HG03520 (cell line): Measurements from ENCODE around the gene AQP1.

Experiments used
- ATAC-seq: cut with Tn5 transposase; IDR thresholded peaks from one replicate; pipeline ENCODE4 v1.9.1; 2021; ENCODE audit warnings: mild to moderate bottlenecking, moderate library complexity; ENCODE audit not compliant: unreplicated experiment

AQP1 gene

DNA sequence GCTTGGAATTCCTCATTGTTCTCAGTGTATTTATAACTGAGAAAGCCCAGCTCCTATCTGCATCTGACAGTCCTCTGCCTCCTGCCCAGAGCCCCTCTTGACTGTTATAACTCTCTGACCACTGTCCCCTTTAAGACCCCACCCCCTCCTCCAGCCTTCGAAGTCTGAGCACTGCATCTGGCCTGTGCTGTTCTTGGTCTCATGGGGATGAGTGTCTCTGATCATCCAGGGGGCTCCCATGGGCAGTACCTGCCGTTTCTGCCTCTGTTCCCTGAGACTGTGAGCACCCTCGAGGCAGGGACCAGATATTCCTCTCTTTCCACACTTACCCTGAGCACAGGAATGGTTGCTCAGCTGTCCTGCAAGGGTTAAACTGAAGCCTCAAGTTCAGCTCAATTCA, 59.8 kb downstream of the AQP1 start:
- ATAC-seq = no peak

DNA sequence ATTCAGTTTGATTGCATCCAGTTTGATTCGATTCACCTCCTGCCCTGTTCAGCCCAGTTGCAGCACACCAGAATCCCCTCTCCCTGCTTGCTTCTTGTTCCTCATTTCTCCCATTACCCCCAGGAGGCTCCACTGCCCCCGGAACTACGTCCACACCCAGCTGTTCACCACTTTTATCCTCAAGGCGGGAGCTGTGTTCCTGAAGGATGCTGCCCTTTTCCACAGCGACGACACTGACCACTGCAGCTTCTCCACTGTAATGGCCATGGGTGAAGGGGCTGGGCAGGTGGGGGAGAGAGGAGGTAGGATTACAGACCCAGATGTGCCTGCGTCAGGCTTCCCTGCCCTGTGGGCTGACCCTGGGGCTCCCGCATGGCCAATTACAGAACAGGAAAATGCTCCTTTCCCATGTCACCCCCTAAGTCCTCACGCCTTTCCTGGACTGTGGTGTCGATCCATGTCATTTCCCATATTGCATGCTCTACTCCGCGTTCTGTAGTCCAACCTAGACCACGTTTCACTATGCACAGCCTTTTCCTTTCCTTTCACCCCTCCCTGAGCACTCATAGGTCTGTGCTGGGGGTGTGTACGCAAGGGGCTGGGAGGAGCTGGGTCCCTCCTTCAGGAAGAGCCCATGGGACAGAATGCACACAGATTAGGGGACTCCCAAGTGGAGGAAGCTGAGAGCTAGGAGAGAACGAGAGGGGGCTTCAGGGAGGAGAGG, 60.3 kb downstream of the AQP1 start:
- no peak for ATAC-seq

DNA sequence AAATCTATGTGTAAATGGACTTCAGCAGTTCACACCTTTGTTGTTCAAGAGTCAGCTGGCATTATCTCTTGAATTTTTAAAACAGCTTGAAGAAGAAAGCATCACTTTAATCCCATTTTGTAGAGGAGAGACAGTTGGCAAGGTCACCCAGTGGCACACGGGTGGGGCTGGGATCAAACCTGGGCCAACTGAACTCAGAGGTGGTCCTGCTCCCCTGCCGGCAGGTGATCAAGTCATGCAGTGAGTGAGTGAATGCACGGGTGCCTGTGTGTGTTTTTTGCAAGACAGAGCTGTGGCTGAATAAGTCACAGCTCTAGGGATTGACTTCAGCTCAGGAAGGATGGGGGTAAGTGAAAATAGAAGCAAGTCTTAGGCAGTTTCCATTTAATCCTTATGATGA, 61.6 kb downstream of the AQP1 start:
- no peak for ATAC-seq

DNA sequence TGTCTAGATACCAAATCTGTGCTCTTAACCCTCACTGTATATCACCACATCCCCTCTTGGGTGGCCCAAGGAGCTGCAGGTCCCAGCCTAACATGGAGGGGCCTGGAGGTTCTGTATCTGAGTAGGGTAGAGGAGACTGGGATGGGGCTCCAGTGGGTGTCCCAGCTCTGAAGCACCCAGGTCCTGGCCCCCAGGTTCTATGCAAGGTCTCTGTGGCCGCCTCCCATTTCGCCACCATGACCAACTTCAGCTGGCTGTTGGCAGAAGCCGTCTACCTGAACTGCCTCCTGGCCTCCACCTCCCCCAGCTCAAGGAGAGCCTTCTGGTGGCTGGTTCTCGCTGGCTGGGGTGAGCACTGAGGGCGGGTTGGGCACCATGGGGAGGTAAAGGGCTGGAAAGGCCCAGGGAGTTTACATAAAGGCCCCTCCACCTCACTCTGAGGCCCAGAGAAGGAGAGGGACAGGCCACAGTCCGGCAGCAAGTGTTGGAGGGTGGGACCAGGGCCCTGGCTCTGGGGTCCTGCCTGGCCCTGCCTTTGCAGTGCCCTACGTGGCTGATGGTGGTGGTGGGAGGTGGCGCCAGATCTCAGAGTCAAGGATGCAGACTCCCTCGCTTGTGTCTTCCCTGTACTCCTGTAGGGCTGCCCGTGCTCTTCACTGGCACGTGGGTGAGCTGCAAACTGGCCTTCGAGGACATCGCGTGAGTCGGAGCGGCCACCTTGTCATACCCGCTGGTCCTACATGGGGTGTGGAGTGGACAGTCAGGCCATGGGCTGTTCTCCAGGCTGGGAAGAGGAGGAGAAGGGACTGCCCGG, 62.3 kb downstream of the AQP1 start:
- no peak for ATAC-seq

DNA sequence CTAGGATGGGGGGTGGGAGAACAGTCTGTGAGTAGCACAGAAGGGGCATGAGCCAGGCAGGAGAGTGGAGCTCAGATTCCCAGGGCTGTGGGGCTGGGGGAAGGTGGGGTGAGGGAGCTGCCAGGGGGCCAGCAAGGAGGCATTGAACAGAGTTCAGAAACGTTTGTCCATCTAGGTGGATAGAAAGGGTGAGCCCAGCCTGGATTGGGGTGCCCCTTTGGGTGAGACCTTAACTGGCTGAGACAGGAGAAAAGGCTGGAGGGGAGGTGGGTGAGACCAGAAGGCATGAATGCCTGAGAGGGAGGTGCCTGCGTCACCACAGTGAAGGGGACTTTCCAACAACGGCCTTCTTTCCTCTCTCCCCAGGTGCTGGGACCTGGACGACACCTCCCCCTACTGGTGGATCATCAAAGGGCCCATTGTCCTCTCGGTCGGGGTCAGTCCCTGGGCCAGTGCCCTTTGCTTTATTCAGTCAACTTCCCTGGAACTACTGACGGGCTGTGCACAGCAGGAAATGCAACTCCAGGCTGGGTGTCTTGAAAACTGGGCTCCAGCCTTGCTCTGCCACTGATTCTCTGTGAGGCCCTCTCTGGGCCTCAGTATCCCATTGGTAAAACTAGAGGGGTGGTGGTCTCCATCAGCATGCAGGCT, 63.1 kb downstream of the AQP1 start:
- peak; percentile 94 for ATAC-seq
